PC-9 (cell line): Measurements from ENCODE around the gene AUP1.

Source experiments
- EZH2 ChIP-seq: fragments of 200-600 bp; sonication (generic); IDR thresholded peaks from 2 replicates; pipeline ENCODE4 v1.8.0; 2017; ENCODE audit warnings: antibody characterized with exemption, low read depth
- TF ChIP-seq, protein P1 (sequence below): fragments of 200-600 bp; sonication (generic); conservative IDR thresholded peaks from 2 replicates; pipeline ENCODE4 v1.6.1; 2017; ENCODE audit warnings: mixed run types, antibody characterized with exemption, mild to moderate bottlenecking, moderate library complexity

DNA sequence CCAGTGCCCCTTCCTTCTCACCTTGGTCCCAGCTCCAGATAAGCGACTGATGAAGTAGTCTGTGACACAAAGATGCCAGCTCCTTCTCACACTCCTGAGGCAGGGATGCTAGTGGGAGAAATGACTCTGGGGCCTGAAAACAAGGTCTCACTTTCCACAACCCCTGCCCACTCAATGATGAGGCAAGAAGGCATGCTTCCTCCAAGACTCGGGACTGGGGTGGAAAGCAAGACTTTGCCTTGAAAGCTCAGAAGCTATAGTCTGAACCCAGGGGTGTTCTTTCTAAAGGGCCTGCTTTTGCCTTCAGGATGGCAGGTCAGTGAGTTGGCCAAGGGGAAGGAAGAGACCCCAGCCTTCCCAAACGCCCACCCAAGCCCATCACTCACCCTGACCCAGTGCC lies 48.1 kb downstream of the AUP1 start:
- TF ChIP-seq, protein P1, sequence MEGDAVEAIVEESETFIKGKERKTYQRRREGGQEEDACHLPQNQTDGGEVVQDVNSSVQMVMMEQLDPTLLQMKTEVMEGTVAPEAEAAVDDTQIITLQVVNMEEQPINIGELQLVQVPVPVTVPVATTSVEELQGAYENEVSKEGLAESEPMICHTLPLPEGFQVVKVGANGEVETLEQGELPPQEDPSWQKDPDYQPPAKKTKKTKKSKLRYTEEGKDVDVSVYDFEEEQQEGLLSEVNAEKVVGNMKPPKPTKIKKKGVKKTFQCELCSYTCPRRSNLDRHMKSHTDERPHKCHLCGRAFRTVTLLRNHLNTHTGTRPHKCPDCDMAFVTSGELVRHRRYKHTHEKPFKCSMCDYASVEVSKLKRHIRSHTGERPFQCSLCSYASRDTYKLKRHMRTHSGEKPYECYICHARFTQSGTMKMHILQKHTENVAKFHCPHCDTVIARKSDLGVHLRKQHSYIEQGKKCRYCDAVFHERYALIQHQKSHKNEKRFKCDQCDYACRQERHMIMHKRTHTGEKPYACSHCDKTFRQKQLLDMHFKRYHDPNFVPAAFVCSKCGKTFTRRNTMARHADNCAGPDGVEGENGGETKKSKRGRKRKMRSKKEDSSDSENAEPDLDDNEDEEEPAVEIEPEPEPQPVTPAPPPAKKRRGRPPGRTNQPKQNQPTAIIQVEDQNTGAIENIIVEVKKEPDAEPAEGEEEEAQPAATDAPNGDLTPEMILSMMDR = no peak
- no peak for TF ChIP-seq EZH2
